Esophagus muscularis mucosa (tissue), 4 donors: Measurements from ENCODE around the gene C15orf61. TPM values are rescaled to one million over a fixed set of nuclear protein-coding genes. Genes with fewer than 3 reads are reported as not detected.

Experiments used
- DNase-seq: peaks from one replicate; pipeline ENCODE4 v3.0.0-alpha.2; 2017; ENCODE audit errors: extremely low spot score
- H3K27ac ChIP-seq, 4 donors: fragments of 200-600 bp; sonication (generic); replicated peaks in 1 of 4; 1 replicate in 3 of 4; 2 replicates in 1 of 4; pipeline ENCODE4 v1.5.1; 2016 to 2019; ENCODE audit warnings: mild to moderate bottlenecking in 1 of 4
- H3K27me3 ChIP-seq, 4 donors: fragments of 200-600 bp; sonication (generic); one replicate each; pipeline versions ENCODE4 v1.5.1 to v1.6.0; 2016 to 2019
- H3K36me3 ChIP-seq, 4 donors: fragments of 200-600 bp; sonication (generic); one replicate each; pipeline ENCODE4 v1.5.1; 2016 to 2019
- H3K4me1 ChIP-seq, 4 donors: fragments of 200-600 bp; sonication (generic); one replicate each; pipeline ENCODE4 v1.5.1; 2016 to 2019
- H3K4me3 ChIP-seq, 4 donors: fragments of 200-600 bp; sonication (generic); 1 replicate in 2 of 4; 2 replicates in 2 of 4; pipeline ENCODE4 v1.5.1; 2016 to 2019; ENCODE audit warnings: mild to moderate bottlenecking in 4 of 4, moderate library complexity in 1 of 4
- H3K9me3 ChIP-seq, 4 donors: fragments of 200-600 bp; sonication (generic); 1 replicate in 3 of 4; 2 replicates in 1 of 4; pipeline ENCODE4 v1.5.1; 2016 to 2019
- CTCF ChIP-seq, 3 experiments: fragments of 200-600 bp in 2 of 3; fragments of 450-650 bp in 1 of 3; sonication (generic) in 2 of 3; IDR thresholded peaks; one replicate each; pipeline ENCODE4 v1.5.1; 2017 to 2019; ENCODE audit warnings: antibody characterized with exemption in 3 of 3, mild to moderate bottlenecking in 2 of 3, moderate library complexity in 1 of 3
- EP300 ChIP-seq: sonication (generic); formaldehyde crosslinking; IDR thresholded peaks from one replicate; pipeline ENCODE4 v1.6.1; 2017; ENCODE audit warnings: antibody characterized with exemption
- POLR2A ChIP-seq: fragments of 450-650 bp; IDR thresholded peaks from one replicate; pipeline ENCODE4 v1.6.1; 2017; ENCODE audit warnings: antibody characterized with exemption, moderate library complexity, mild to moderate bottlenecking, low read depth
- POLR2AphosphoS5 ChIP-seq, 2 donors: sonication (generic); formaldehyde crosslinking; IDR thresholded peaks; one replicate each; pipeline ENCODE4 v1.6.1; 2017; ENCODE audit warnings: antibody characterized with exemption in 2 of 2
- WGBS: methylation state at CpG from one replicate; pipeline ENCODE4 v1.1.5; 2018; 5-methylcytosine and 5-hydroxymethylcytosine counted together
- intact Hi-C: fragments of 100-400 bp; cut with DNase I; formaldehyde crosslinking; loops from one replicate; pipeline ENCODE4 v1.15.1; 2023
- total RNA-seq, 4 donors: library from RNA; depleted of rRNA; stranded (reverse); fragments of >200 nt; gene quantifications; one replicate each; pipeline versions ENCODE4 v1.1.0 to v1.2.1, GENCODE V29; 2016

The C15orf61 gene
- total RNA-seq, 4 donors from 2014 or later = 3.8 to 8.1 (median 5.7) TPM

GRCh38 chr15:67571648-67572415 is 50.9 kb downstream of the C15orf61 start:
- Histone ChIP-seq H3K27me3 (no peaks in the 10 kb centered on the region), H3K4me3 (no peak overlapping the region), H3K9me3 (no peaks in the 10 kb centered on the region), H3K4me1 (peaks cover 0 to 17% (median 0%) of the 10 kb centered on the region in 4 donors), H3K36me3 (no peaks in the 10 kb centered on the region), H3K27ac (no peak overlapping the region)
- intact Hi-C loops = no loop called here
- WGBS = 94% methylated on average over 5 of the region's 5 CpGs
- TF ChIP-seq POLR2A (no peak), CTCF (IDR thresholded peaks at IDR 0.05) (no peak), POLR2AphosphoS5 (IDR thresholded peaks at IDR 0.05) (no peak), EP300 (no peak)
- DNase-seq = no peak

- 88% methylated on average over 3 of the region's 3 CpGs for WGBS
- TF ChIP-seq CTCF (IDR thresholded peaks at IDR 0.05) = no peak
- intact Hi-C loops = no loop called here
- Histone ChIP-seq H3K27ac (no peak overlapping the region), H3K27me3 (no peaks in the 10 kb centered on the region), H3K36me3 (no peaks in the 10 kb centered on the region), H3K4me1 (peaks cover 0 to 17% (median 0%) of the 10 kb centered on the region in 4 donors), H3K9me3 (no peaks in the 10 kb centered on the region), H3K4me3 (no peak overlapping the region)
- no peak for DNase-seq
Measured at GRCh38 chr15:67573194-67573593, 52.3 kb downstream of the C15orf61 start.

GRCh38 chr15:67575039-67575502 is 54.1 kb downstream of the C15orf61 start:
- WGBS = 84% methylated on average over 4 of the region's 4 CpGs
- Histone ChIP-seq H3K27ac (no peak overlapping the region), H3K9me3 (no peaks in the 10 kb centered on the region), H3K36me3 (no peaks in the 10 kb centered on the region), H3K27me3 (no peaks in the 10 kb centered on the region), H3K4me3 (no peak overlapping the region), H3K4me1 (peaks cover 0 to 12% (median 0%) of the 10 kb centered on the region in 4 donors)
- DNase-seq = no peak
- TF ChIP-seq CTCF (IDR thresholded peaks at IDR 0.05) (no peak), EP300 (no peak), POLR2AphosphoS5 (IDR thresholded peaks at IDR 0.05) (no peak), POLR2A (no peak)
- intact Hi-C loops = no loop called here

- TF ChIP-seq CTCF (IDR thresholded peaks at IDR 0.05) = no peak
- no peak for TF ChIP-seq POLR2A
- no peak for TF ChIP-seq EP300
- TF ChIP-seq POLR2AphosphoS5 (IDR thresholded peaks at IDR 0.05) = no peak
- WGBS = 98% methylated on average over 4 of the region's 4 CpGs
- intact Hi-C loops = no loop called here
- H3K4me1 ChIP-seq = peaks cover 0 to 5% (median 0%) of the 10 kb centered on the region in 4 donors
- no peak overlapping the region for H3K4me3 ChIP-seq
- no peak overlapping the region for H3K27ac ChIP-seq
- peaks cover 0 to 3% (median 0%) of the 10 kb centered on the region in 4 donors for H3K36me3 ChIP-seq
- H3K9me3 ChIP-seq = no peaks in the 10 kb centered on the region
- DNase-seq = no peak
- no peaks in the 10 kb centered on the region for H3K27me3 ChIP-seq
Measured at GRCh38 chr15:67578020-67578600, 57.2 kb downstream of the C15orf61 start.
